Lower leg skin (tissue), 3 donors: ENCODE results near the gene SLC6A14.

ENCODE experiments used
- POLR2A ChIP-seq, 2 donors: fragments of 450-650 bp; IDR thresholded peaks; one replicate each; pipeline ENCODE4 v1.6.1; 2016 to 2017; ENCODE audit warnings: antibody characterized with exemption in 2 of 2, mild to moderate bottlenecking in 1 of 2, moderate library complexity in 1 of 2
- TF ChIP-seq, protein P1 (sequence below), 3 donors: fragments of 450-650 bp; IDR thresholded peaks; one replicate each; pipeline ENCODE4 v1.5.1; 2016; ENCODE audit warnings: antibody characterized with exemption in 3 of 3, mild to moderate bottlenecking in 3 of 3, moderate library complexity in 2 of 3

DNA sequence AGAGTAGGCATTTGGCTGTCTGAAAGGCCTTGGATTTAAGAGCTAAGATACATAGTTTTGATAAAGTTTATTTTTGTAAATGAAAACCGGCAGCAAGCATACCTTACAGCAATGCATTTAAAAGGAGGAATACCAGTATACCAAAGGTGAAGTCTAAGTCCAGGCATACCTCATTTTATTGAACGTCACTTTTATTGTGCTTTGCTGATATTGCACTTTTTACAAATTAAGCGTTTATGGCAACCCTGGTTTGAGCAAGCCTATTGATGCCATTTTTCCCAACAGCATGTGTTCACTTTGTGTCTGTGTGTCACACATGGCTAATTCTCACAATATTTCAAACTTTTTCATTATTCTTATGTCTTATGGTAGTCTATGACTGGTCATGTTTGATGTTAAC lies 8.4 kb upstream of the SLC6A14 start:
- TF ChIP-seq, protein P1, sequence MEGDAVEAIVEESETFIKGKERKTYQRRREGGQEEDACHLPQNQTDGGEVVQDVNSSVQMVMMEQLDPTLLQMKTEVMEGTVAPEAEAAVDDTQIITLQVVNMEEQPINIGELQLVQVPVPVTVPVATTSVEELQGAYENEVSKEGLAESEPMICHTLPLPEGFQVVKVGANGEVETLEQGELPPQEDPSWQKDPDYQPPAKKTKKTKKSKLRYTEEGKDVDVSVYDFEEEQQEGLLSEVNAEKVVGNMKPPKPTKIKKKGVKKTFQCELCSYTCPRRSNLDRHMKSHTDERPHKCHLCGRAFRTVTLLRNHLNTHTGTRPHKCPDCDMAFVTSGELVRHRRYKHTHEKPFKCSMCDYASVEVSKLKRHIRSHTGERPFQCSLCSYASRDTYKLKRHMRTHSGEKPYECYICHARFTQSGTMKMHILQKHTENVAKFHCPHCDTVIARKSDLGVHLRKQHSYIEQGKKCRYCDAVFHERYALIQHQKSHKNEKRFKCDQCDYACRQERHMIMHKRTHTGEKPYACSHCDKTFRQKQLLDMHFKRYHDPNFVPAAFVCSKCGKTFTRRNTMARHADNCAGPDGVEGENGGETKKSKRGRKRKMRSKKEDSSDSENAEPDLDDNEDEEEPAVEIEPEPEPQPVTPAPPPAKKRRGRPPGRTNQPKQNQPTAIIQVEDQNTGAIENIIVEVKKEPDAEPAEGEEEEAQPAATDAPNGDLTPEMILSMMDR (IDR thresholded peaks at IDR 0.05), result no peak
- no peak for TF ChIP-seq POLR2A (IDR thresholded peaks at IDR 0.05)
